HG02759 (cell line): ENCODE data around the gene SPRY1.

Source experiments
- ATAC-seq: cut with Tn5 transposase; IDR thresholded peaks from one replicate; pipeline ENCODE4 v1.9.1; 2021; ENCODE audit warnings: mild to moderate bottlenecking, moderate library complexity; ENCODE audit not compliant: unreplicated experiment

The SPRY1 gene

DNA sequence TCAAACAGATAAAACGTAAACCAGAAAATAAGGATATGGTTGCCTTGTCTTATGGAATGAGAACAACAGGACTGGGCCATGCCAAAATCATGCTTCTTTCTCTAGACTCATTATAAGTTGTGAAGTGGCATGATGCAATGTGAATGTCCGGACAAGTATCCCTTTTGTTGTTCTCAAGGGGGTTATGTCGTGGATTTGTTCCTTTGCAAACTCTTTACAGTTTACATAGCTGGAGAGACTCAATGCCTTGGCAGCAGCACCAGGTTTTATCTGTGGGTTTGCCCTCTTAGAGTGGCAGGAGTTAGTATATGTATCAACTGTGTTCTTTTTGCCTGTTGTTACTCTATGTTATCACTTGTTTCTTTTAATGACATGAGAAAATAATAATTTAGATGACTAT lies 41.4 kb downstream of the SPRY1 start:
- ATAC-seq, result no peak

DNA sequence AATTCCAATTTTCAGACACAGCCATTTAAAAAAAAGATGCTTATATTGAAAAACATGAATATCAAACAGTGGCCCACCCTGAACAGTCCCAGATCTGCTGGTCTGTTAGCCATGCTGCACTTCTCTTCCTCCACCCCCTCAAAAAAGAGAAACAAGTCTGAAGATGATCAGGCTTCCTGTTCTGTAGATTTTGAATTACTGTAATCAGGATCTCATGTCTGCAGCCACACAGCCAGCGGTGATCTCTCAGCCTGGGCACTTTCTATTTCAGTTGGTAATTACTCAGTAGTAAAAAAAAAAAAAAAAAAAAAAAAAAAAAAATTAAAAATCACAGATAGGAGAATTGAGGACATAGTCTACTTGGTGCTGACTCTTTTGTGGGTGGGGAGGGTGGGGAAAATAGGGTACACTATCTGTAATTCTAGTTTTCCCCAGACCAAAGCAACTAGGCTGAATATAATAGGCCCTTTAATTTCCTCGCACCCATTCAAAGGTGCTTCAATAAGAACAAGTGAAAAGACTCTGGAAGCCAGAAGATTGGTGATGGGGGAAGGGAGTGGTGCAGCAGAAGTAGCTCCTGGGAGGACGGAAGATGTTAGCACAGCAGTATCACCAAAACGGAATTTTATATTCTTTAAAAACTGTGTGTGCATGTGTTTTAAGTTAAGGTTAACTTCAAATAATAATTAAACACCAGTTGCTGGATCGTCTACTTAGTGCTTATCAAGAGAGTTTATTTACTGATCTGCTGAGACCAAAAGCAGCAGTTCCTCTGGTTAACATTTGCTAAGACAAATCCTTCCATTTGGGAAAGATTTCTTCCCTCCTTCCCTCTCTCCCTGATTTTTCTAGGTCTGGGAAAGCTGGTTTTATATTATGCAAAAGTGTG lies 47.0 kb downstream of the SPRY1 start:
- ATAC-seq, result peak; percentile 63

DNA sequence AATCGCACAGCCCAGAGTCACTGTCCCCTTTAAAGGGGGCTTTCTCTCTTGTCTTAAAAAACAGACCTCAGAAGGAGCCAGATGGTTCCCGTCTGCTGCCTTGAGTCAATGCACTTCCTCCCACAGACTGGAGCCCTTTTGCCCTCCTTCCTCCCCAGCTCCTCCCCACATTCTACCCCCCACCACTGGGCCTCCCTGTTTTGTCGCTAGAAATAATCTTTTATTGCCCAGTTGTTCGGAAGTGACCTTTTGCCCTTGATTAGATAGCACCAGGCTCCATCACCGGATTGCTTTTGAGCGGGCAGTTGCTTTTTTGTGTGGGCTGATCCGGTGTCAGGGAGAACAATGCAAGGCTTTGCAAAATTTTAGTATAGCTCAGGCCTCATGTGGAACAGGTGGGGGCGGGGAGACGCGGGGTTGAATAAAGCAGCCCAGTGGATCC lies 47.7 kb downstream of the SPRY1 start:
- peak; percentile 93 for ATAC-seq

GRCh38 chr4:123446865-123447474 lies 50.4 kb downstream of the SPRY1 start:
- no peak for ATAC-seq

DNA sequence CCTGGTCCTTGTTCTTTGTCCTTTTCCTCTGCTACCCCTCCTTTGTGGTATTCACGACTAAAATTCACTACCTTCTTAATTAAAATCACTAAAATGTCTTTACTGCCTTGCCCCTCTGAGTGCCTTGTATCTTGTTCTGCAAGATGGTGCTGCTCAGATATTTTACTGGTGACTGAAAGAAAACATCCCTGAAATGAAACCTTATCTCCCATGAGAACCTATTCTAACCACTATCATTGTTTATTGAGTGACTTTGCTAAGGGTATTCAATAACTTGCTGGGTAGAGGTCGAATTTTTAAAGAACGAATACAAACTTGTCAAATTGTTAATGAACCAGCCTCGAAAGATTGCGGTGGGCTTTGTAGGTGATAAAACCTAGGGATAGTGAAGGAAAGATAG lies 52.8 kb downstream of the SPRY1 start:
- peak; percentile 2 for ATAC-seq

DNA sequence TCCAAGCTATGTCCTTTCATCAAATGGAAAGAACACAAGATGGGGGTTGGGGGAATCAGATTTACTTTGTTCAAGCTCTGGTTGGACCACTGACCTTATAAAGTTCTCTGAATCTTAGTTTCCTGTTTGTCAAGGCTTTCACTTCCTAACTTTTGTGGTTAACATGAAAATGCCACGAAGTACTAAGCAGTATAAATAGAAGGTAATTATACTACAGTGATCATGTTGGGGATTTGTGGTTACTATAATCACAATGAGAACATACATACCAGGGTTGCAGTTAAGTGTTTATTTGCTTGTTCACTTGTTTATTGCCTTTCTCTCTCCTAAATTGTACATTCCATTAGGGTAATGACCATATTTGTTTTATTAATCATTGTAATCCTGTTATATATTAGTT lies 53.2 kb downstream of the SPRY1 start:
- ATAC-seq, result peak; percentile 91

GRCh38 chr4:123450393-123450792 lies 53.8 kb downstream of the SPRY1 start:
- no peak for ATAC-seq

DNA sequence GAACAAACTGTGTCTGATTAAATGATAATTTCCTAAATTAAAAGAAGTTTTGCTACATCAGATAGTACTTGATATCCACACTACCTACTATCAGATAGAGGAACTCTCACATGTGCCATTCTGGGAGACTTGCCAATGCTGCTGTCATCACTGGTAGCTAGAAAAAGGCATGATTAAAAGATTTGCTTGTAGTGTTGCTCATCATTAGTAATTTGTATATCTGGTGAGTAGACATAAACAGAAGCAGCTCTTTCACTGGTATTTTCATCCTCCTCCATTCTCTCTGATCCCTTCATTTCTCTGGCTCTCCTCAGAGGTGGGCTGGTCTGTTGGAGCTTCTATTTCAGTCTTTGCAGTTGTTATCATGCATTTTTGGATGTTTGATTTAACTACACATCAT lies 56.0 kb downstream of the SPRY1 start:
- no peak for ATAC-seq

DNA sequence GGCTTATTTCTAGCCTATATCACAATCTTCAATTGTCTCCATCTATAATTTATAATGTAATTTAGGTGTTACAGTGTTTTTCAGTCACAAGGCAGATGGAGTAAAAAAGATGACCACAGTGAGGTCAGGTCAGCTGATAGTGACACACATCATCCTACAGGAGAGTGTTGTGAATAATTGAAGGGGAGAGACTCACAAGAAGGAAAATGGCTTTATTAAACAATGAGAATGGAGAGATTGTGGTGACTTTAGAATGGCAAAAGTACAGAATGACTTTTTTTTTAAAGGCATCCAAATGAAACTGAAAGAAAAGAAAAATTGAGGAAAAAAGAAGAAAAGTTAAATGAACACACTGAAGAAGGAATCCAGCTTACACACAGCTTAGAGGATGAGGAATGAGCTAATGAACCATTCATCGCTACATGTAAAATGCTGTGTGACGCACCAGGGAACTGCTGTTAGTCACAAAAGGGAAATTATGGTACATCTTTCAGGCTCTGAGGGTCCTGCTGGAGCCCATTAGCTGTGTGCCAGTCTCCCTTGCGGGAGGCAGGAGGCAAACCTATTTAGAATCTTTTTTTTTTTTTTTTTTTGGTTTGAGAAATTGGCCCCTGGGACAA lies 56.6 kb downstream of the SPRY1 start:
- no peak for ATAC-seq
